Measurements from ENCODE around the gene RIPOR1.
A peak's percentile ranks its signal among the peaks of the same experiment; 100 is the strongest.

Gene RIPOR1

GRCh38 chr16:67538666-67539101, 10.1 kb downstream of the RIPOR1 start:
- no peak overlapping the region for H2BK120ac ChIP-seq (ENCODE audit: low read depth, low read length)
- no peak overlapping the region for H2BK5ac ChIP-seq (ENCODE audit: low read depth, low read length, poor library complexity, severe bottlenecking)
- H3K9ac ChIP-seq (ENCODE audit: low read length): peak overlapping the region; percentile 91
- peak overlapping the region; percentile 96 for H3K4me2 ChIP-seq (ENCODE audit: low read length, poor library complexity, severe bottlenecking)
- peaks cover 47 to 57% of the 10 kb centered on the region in 2 experiments for H3K36me3 ChIP-seq (ENCODE audit: control insufficient read depth in 1 of 2, insufficient read depth in 2 of 2, low read depth in 1 of 2, low read length in 2 of 2)
- WGBS: 23% methylated on average over 23 of the region's 23 CpGs
- H4K91ac ChIP-seq (ENCODE audit: low read length): no peak overlapping the region
- peak; percentile 77 for DNase-seq
- no peak overlapping the region for H2AFZ ChIP-seq (ENCODE audit: low read depth, low read length)
- H3K4me3 ChIP-seq (ENCODE audit: insufficient read depth in 1 of 2, low read depth in 1 of 2, low read length in 2 of 2): peak overlapping the region in 1 of 2 experiments; percentile 81
- no peaks in the 10 kb centered on the region for H3K27me3 ChIP-seq (ENCODE audit: control insufficient read depth in 1 of 2, insufficient read depth in 1 of 2, low read length in 2 of 2)
- peak overlapping the region; percentile 58 to 83 for H3K18ac ChIP-seq (ENCODE audit: low read depth in 1 of 2, low read length in 2 of 2)
- H3K23ac ChIP-seq (ENCODE audit: low read length in 2 of 2): peak overlapping the region in 1 of 2 experiments; percentile 79
- peaks cover 46% of the 10 kb centered on the region for H3K4me1 ChIP-seq (ENCODE audit: control insufficient read depth, insufficient read depth, low read depth, low read length)
- peak overlapping the region in 1 of 2 experiments; percentile 7 for H3K4ac ChIP-seq (ENCODE audit: low read depth in 1 of 2, low read length in 2 of 2)
- H2BK15ac ChIP-seq (ENCODE audit: low read depth, poor library complexity, severe bottlenecking): no peak overlapping the region
- no peak overlapping the region for H2AK5ac ChIP-seq (ENCODE audit: low read length, severe bottlenecking)
- no peaks in the 10 kb centered on the region for H3K9me3 ChIP-seq (ENCODE audit: control insufficient read depth, low read length)
- no peak overlapping the region for H3K27ac ChIP-seq (ENCODE audit: low read length, poor library complexity, severe bottlenecking)
- no peak overlapping the region for H4K8ac ChIP-seq (ENCODE audit: low read length)
- no peak overlapping the region for H2BK12ac ChIP-seq (ENCODE audit: low read length in 2 of 2)
- peaks cover 36% of the 10 kb centered on the region for H3K79me1 ChIP-seq (replicated peaks; ENCODE audit: low read length, poor library complexity, severe bottlenecking)
- H3K14ac ChIP-seq (ENCODE audit: low read length in 2 of 2): no peak overlapping the region

- H3K79me1 ChIP-seq (replicated peaks; ENCODE audit: low read length, poor library complexity, severe bottlenecking): peaks cover 36% of the 10 kb centered on the region
Observed at GRCh38 chr16:67539271-67539670, 10.6 kb downstream of the RIPOR1 start.

GRCh38 chr16:67539691-67540635, 11.3 kb downstream of the RIPOR1 start:
- Histone ChIP-seq H3K18ac (ENCODE audit: low read depth in 1 of 2, low read length in 2 of 2) (no peak overlapping the region), H3K79me1 (replicated peaks; ENCODE audit: low read length, poor library complexity, severe bottlenecking) (peaks cover 36% of the 10 kb centered on the region), H3K4me3 (ENCODE audit: insufficient read depth in 1 of 2, low read depth in 1 of 2, low read length in 2 of 2) (no peak overlapping the region), H3K14ac (ENCODE audit: low read length in 2 of 2) (no peak overlapping the region), H3K4ac (ENCODE audit: low read depth in 1 of 2, low read length in 2 of 2) (no peak overlapping the region), H2AFZ (ENCODE audit: low read depth, low read length) (no peak overlapping the region), H2BK12ac (ENCODE audit: low read length in 2 of 2) (no peak overlapping the region), H3K36me3 (ENCODE audit: control insufficient read depth in 1 of 2, insufficient read depth in 2 of 2, low read depth in 1 of 2, low read length in 2 of 2) (peaks cover 59 to 70% of the 10 kb centered on the region in 2 experiments), H3K23ac (ENCODE audit: low read length in 2 of 2) (no peak overlapping the region), H3K27ac (ENCODE audit: low read length, poor library complexity, severe bottlenecking) (no peak overlapping the region), H3K9me3 (ENCODE audit: control insufficient read depth, low read length) (no peaks in the 10 kb centered on the region), H3K9ac (ENCODE audit: low read length) (no peak overlapping the region), H3K27me3 (ENCODE audit: control insufficient read depth in 1 of 2, insufficient read depth in 1 of 2, low read length in 2 of 2) (no peaks in the 10 kb centered on the region), H3K4me1 (ENCODE audit: control insufficient read depth, insufficient read depth, low read depth, low read length) (peaks cover 44% of the 10 kb centered on the region), H3K4me2 (ENCODE audit: low read length, poor library complexity, severe bottlenecking) (no peak overlapping the region), H4K91ac (ENCODE audit: low read length) (no peak overlapping the region), H4K8ac (ENCODE audit: low read length) (no peak overlapping the region), H2BK5ac (ENCODE audit: low read depth, low read length, poor library complexity, severe bottlenecking) (no peak overlapping the region), H2BK120ac (ENCODE audit: low read depth, low read length) (no peak overlapping the region), H2AK5ac (ENCODE audit: low read length, severe bottlenecking) (no peak overlapping the region), H2BK15ac (ENCODE audit: low read depth, poor library complexity, severe bottlenecking) (no peak overlapping the region)
- no peak for DNase-seq
- 97% methylated on average over 17 of the region's 27 CpGs for WGBS

More at GRCh38 chr16:67539271-67539670, 10.6 kb downstream of the RIPOR1 start:
- H4K91ac ChIP-seq (ENCODE audit: low read length): no peak overlapping the region
- H3K23ac ChIP-seq (ENCODE audit: low read length in 2 of 2): no peak overlapping the region
- H3K27me3 ChIP-seq (ENCODE audit: control insufficient read depth in 1 of 2, insufficient read depth in 1 of 2, low read length in 2 of 2): no peaks in the 10 kb centered on the region
- H3K4me1 ChIP-seq (ENCODE audit: control insufficient read depth, insufficient read depth, low read depth, low read length): peaks cover 46% of the 10 kb centered on the region
- no peak overlapping the region for H2AFZ ChIP-seq (ENCODE audit: low read depth, low read length)
- H3K4me3 ChIP-seq (ENCODE audit: insufficient read depth in 1 of 2, low read depth in 1 of 2, low read length in 2 of 2): peak overlapping the region in 1 of 2 experiments; percentile 81
- DNase-seq: peak; percentile 29
- peak overlapping the region; percentile 91 for H3K9ac ChIP-seq (ENCODE audit: low read length)
- H3K14ac ChIP-seq (ENCODE audit: low read length in 2 of 2): no peak overlapping the region
- H2BK120ac ChIP-seq (ENCODE audit: low read depth, low read length): no peak overlapping the region
- no peak overlapping the region for H3K18ac ChIP-seq (ENCODE audit: low read depth in 1 of 2, low read length in 2 of 2)
- no peak overlapping the region for H4K8ac ChIP-seq (ENCODE audit: low read length)
- H2BK5ac ChIP-seq (ENCODE audit: low read depth, low read length, poor library complexity, severe bottlenecking): no peak overlapping the region
- H3K9me3 ChIP-seq (ENCODE audit: control insufficient read depth, low read length): no peaks in the 10 kb centered on the region
- WGBS: 67% methylated on average over 2 of the region's 4 CpGs
- H3K27ac ChIP-seq (ENCODE audit: low read length, poor library complexity, severe bottlenecking): no peak overlapping the region
- peaks cover 53 to 63% of the 10 kb centered on the region in 2 experiments for H3K36me3 ChIP-seq (ENCODE audit: control insufficient read depth in 1 of 2, insufficient read depth in 2 of 2, low read depth in 1 of 2, low read length in 2 of 2)
- H2AK5ac ChIP-seq (ENCODE audit: low read length, severe bottlenecking): no peak overlapping the region
- H3K4me2 ChIP-seq (ENCODE audit: low read length, poor library complexity, severe bottlenecking): no peak overlapping the region
- H2BK15ac ChIP-seq (ENCODE audit: low read depth, poor library complexity, severe bottlenecking): no peak overlapping the region
- H2BK12ac ChIP-seq (ENCODE audit: low read length in 2 of 2): no peak overlapping the region
- no peak overlapping the region for H3K4ac ChIP-seq (ENCODE audit: low read depth in 1 of 2, low read length in 2 of 2)

- Histone ChIP-seq H2AFZ (ENCODE audit: low read depth, low read length) (no peak overlapping the region), H2BK15ac (ENCODE audit: low read depth, poor library complexity, severe bottlenecking) (no peak overlapping the region), H3K4ac (ENCODE audit: low read depth in 1 of 2, low read length in 2 of 2) (no peak overlapping the region), H4K91ac (ENCODE audit: low read length) (no peak overlapping the region), H3K18ac (ENCODE audit: low read depth in 1 of 2, low read length in 2 of 2) (no peak overlapping the region), H3K9ac (ENCODE audit: low read length) (no peak overlapping the region), H3K9me3 (ENCODE audit: control insufficient read depth, low read length) (no peaks in the 10 kb centered on the region), H2BK12ac (ENCODE audit: low read length in 2 of 2) (no peak overlapping the region), H3K4me3 (ENCODE audit: insufficient read depth in 1 of 2, low read depth in 1 of 2, low read length in 2 of 2) (no peak overlapping the region), H3K4me1 (ENCODE audit: control insufficient read depth, insufficient read depth, low read depth, low read length) (peaks cover 37% of the 10 kb centered on the region), H2BK5ac (ENCODE audit: low read depth, low read length, poor library complexity, severe bottlenecking) (no peak overlapping the region), H2AK5ac (ENCODE audit: low read length, severe bottlenecking) (no peak overlapping the region), H3K14ac (ENCODE audit: low read length in 2 of 2) (no peak overlapping the region), H3K27me3 (ENCODE audit: control insufficient read depth in 1 of 2, insufficient read depth in 1 of 2, low read length in 2 of 2) (no peaks in the 10 kb centered on the region), H3K27ac (ENCODE audit: low read length, poor library complexity, severe bottlenecking) (no peak overlapping the region), H3K79me1 (replicated peaks; ENCODE audit: low read length, poor library complexity, severe bottlenecking) (peaks cover 30% of the 10 kb centered on the region), H2BK120ac (ENCODE audit: low read depth, low read length) (no peak overlapping the region), H3K23ac (ENCODE audit: low read length in 2 of 2) (no peak overlapping the region), H3K36me3 (ENCODE audit: control insufficient read depth in 1 of 2, insufficient read depth in 2 of 2, low read depth in 1 of 2, low read length in 2 of 2) (peaks cover 63 to 70% of the 10 kb centered on the region in 2 experiments), H3K4me2 (ENCODE audit: low read length, poor library complexity, severe bottlenecking) (no peak overlapping the region), H4K8ac (ENCODE audit: low read length) (no peak overlapping the region)
- WGBS: 98% methylated on average over 1 of the region's 1 CpG
- DNase-seq: no peak
Observed at GRCh38 chr16:67540756-67541155, 12.1 kb downstream of the RIPOR1 start.

All from mesenchymal stem cell (in vitro differentiated cells and primary cell).